ENCODE data around the gene ZFAND2A.
"Not testable (repeated sequence)": the region's sequence is repeated elsewhere in the genome, so short reads cannot be mapped to it uniquely, and the experiment has no call there.

Gene ZFAND2A

GRCh38 chr7:1150400-1151002, 9.5 kb downstream of the ZFAND2A start:
- no peak for DNase-seq

DNA sequence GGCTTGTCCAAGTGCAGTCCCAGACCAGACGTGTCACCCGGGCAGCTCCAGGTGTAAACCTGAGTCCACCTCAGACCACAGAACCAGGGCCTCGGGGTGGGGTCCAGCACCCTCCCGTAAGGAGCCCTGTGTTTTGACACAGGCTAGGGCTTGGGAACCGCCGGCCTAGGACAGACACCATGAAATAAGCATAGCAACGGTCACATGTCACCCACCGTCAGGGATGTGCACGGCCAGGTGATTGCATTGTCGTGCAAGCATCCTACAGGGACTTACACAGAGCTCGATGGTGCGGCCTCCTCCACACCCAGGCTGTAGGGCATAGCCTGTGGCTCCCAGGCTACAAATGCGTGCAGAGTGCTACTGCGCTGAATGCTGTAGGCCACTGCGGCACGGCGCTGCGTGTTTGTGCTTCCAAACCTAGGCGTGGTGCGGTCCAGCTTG, 10.6 kb downstream of the ZFAND2A start:
- no peak for DNase-seq

GRCh38 chr7:1147873-1148272, 12.1 kb downstream of the ZFAND2A start:
- DNase-seq, result not testable (repeated sequence)

- no peak for DNase-seq
These were observed 15.7 kb downstream of the ZFAND2A start for GRCh38 chr7:1144269-1144771.

DNA sequence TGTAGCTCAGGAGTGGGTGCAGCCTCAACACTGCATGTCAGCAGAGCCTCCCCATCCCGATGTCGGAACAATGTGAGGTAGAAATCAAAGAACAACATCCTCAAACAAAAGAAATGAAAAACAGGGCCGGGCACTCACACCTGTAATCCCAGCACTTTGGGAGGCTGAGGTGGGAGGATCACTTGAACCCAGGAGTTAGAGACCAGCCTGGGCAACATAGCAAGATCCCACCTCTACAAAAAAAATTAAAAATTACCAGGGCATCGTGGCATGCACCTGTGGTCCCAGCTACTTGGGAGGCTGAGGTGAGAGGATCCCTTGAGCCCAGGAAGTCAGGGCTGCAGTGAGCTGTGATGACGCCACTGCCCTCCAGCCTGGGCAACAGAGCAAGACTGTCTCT, 17.0 kb downstream of the ZFAND2A start:
- not testable (repeated sequence) for DNase-seq

- no peak for DNase-seq
These were observed 17.9 kb downstream of the ZFAND2A start for GRCh38 chr7:1142051-1142635.

GRCh38 chr7:1141651-1142050, 18.3 kb downstream of the ZFAND2A start:
- DNase-seq, result no peak

DNA sequence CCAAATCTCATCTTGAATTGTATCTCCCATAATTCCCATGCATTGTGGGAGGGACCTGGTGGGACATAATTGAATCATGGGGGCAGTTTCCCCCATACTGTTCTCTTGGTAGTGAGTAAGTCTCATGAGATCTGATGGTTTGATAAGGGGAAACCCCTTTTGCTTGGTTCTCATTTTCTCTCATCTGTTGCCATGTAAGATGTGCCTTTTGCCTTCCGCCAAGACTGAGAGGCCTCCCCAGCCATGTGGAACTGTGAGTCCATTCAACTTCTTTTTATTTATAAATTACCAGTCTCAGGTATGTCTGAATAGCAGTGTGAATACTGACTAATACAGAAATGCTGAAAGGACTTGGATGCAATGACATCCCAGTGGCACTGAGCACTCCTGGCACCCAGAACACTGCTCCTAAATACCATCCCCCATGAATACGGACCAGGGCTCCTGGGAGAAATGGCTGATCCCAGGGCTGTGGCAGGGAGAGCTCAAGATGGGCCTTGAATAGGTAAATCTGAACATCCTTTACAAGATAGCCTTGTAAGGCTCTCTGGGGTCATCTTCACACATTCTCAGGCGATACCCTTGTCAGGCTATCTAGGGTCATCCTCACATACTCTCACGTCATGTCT, 19.4 kb downstream of the ZFAND2A start:
- DNase-seq, result no peak

DNA sequence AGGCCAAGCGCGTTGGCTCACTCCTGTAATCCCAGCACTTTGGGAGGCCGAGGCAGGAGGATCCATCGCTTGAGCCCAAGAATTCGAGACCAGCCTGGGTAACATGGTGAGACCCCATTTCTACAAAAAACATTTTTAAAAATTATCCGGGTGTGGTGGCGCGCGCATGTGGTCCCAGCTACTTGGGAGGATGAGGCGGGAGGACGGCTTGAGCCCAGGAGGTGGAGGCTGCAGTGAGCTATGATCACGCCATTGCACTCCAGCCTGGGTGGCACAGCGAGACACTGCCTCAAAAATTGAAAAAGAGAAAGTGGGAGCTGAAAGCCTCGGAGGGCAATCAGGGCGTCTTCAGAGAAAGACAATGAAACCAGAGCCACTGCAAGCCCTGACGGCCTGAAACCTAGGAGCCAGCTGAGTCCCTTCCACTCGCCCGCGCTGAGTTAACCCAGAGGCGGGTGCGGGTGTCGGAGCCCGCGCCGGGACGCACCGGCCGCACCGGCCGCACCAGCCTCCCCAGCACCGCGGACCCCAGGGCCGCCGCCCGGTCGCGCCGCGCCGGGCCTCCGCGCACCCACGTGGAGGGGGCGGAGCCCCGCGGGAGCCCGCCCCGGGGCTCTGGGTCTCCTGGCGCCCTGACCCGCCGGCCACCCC, 22.4 kb downstream of the ZFAND2A start:
- DNase-seq, result no peak

DNA sequence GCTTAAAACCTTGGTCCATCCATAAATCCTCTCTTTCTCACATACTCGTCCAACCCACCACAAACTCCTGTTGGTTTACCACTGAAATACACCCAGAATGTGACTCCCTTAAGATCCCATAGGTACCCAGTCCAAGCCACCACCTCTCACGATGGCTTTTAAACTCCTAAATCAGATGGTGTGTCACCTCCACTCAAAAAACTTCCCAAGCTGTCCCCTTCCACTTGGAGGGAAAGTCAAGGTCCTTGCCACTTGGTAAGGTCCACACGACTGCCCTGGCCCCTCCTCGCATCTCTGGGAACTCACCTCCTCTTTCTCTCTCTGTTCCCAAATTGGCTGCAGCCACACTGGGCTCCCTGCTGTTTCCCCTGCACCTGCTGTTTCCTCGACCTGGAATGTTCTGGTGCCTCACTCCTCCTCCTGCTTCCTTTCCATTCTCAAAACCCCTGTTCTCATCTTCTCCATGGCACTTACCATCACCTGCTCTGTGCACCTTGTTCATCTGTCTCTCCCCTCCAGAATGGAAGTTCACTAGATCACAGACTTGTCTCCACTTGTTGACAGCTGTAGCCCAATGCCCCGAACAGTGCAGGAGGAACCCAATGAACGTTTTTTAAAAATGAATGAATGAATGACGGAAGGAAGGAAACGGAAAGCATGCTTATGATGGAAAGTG, 23.0 kb downstream of the ZFAND2A start:
- DNase-seq, result no peak

DNA sequence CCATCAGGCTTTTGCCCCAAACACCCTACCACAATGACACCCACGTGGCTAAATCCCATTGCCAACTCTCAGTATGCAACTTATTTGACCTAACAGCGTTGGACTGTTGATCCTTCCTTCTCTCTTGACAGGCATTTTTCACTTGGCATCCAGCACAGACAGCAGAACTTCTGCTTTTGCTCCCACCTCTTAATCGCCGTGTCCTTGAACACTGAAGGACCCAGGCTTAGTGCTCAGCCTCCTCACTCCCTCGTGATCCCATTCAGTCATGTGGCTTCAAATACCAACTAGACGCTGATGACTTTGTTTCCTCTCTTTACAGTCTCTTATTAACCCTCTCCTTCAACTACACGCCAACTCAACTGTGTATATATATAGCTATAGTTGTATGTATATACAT, 25.0 kb downstream of the ZFAND2A start:
- DNase-seq, result no peak

DNA sequence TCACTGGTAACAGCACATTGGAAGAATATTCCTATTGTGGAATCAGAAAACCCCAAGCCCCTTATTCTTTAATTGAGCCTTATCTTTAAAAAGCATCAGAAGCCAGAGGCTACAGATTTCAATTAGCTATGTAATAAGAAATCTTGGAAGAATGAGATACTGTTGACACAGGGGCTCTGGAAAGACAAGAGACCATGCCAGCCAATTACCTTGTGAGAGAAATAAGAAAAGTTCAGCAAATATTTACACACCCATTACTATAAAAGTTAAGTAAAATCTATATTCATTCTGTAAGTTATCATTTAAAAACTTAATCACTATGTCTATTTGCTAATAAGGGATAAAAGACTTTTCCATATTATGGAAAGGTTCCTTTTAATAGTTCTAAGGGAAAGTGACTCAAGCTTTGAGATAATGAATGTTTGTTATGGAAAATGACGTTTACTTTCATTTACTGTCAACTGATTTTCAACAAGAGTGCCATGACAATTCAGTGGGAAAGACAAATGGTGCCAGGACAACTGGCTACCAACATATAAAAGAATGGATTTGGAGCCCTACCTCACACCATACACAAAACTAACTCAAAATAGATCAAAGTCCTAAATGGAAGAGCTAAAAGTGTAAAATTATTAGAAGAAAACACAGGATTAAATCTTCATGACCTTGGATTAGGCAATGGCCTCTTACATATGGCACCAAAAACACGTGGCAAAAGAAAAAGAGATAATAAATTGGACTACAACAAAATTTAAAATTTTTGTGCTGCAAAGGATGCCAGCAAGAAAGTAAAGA, 28.3 kb downstream of the ZFAND2A start:
- DNase-seq, result no peak

- DNase-seq, result no peak
These were observed 29.7 kb downstream of the ZFAND2A start for GRCh38 chr7:1130021-1130990.

- DNase-seq, result no peak
These were observed 30.6 kb downstream of the ZFAND2A start for GRCh38 chr7:1129431-1129830.

GRCh38 chr7:1127001-1127400, 33.0 kb downstream of the ZFAND2A start:
- DNase-seq, result no peak

DNA sequence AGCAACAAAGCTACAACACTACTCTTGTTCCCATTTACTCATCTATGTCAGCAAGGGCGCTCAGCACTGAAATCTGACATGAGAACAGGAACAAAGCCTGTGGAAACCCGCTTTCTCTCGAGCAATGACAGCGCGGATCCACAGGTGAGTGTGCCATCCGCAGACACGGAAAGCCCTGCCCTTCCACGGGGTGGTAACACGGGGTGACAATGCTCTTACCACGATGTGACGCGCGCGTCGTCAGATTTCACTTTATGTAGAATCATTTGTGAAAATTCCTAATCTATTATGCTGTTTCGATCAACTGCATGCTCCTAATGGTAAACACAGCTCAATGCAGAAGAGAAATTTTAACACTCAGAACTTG, 34.4 kb downstream of the ZFAND2A start:
- DNase-seq, result no peak

DNA sequence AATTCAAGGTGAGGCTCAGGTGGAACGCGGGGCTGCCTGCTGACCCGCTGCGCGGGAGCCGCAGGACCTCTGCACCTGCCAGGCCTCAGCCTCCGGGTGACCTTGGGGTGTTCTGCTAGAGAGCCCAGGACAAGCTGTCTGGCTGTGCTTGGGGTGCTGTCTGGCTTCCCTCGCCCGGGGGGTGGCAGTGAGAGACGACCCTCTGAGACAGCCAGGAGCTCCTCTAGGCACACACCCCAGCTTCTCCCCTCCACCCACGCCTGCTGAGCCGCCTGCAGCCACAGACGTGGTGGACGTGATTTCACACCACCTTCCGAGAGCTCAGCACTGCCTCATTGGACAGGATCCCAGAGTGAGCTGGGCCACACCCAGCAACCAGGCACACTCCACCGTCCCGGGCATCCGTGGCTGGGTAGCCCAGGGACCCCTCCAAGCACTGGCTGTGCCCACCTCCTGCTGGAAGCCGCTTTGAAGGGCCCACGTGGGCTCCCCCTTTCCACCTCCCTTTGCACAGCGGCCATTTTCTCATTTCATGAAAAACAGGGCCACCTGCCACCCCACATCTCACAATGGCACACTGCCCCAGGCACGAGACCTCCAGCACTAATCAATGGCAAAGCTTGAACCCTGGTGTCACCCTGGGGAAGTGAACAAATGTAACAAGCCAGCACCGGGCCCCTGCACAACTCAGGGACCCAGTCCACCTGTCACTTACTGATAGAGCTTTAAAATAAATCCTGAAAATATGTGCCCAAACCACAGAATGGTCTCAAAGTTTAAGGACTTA, 35.0 kb downstream of the ZFAND2A start:
- peak; percentile 60 for DNase-seq

- DNase-seq, result no peak
These were observed 35.8 kb downstream of the ZFAND2A start for GRCh38 chr7:1124164-1124563.

DNA sequence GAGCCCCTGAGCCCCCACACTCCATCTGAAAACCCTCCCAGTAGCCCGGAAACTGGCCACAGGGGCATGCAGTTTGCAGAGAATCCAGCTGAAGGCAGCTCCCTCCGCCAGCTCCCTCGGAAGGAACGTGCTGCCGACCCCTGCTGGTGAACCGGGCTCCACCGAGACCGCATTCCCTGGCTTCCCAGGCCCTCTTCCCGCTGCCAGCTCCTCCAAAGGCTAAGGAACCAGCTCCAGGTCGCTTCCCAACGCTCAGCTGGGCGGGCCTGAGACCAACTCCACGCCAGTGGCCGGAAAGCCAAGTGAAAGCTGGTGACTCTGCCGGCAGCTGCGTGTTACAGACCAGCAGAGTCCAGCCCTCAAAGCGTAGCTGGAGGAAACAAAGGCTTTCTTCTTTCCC, 36.3 kb downstream of the ZFAND2A start:
- peak; percentile 92 for DNase-seq

GRCh38 chr7:1122832-1123501, 37.0 kb downstream of the ZFAND2A start:
- no peak for DNase-seq

Data from right hindlimb (tissue), 1 donor.